Measurements from ENCODE around the gene REEP1.

- TF ChIP-seq CTCF (conservative IDR thresholded peaks at IDR 0.05; ENCODE audit: low read depth, low read length), result no peak
- no peak for TF ChIP-seq EZH2 (IDR thresholded peaks at IDR 0.05; ENCODE audit: borderline replicate concordance, low read depth, low read length, poor library complexity, severe bottlenecking)
Observed at GRCh38 chr2:86203614-86204013, 133.8 kb downstream of the REEP1 start.
